ENCODE measurements around the gene HNRNPM.

Gene HNRNPM

DNA sequence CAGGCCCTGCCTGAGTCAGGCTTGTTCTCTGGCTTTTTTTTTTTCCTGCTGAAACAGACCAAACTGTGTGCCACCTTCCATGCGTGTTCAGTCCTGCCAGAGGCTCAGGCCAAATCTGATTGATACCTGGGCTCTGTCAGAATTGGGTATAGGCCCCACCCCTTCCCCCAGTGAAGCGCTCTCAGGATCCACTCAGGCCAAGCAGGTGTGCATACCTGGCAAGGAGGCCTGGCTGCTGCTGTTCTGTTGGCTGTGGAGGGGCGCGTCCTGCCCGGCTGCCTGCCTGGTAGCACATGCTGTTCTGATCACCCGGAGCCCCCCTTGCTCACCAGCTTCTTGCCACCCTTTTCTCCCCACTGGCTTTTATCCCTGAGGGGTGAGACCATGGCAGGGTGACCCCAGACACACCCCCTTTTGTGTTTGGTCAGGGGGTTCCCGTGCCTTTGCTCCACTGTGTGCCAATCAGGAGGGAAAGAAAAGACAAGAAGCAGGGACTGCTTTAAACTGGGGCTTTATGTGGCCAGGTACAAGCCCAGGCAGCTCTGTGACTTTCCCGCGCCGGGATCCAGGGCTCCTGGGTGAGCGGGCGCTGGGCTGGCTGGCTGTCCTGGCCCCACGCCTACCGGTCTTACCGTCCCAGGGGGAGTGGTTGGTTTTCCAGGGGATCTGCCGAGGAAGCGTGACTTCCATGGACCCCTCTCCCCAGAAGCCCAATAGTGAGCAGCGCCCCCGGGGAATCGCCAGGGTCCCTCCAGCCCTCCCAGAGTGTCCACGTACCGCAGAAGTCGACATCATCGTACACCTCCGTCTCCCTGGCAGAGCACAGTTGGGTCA is 45.0 kb downstream of the HNRNPM start:
- no peak for FAIRE-seq

DNA sequence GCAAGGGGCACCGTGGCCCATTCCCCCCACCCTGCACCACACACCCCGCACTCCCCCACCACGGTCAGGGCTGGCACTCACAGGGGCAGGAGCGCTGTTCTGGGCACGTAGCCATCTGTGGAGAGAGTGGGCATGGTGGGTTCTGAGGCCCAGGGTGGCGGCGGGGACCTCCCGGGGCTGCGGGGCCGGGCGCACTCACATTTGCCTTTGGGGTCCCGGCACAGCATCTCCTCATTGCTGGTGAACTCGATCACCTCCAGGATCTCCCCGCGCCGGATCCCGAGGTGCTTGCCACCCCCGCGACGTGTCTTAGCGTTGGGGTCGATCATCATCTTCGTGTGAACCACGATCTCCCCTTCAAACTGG is 45.6 kb downstream of the HNRNPM start:
- FAIRE-seq, result no peak

DNA sequence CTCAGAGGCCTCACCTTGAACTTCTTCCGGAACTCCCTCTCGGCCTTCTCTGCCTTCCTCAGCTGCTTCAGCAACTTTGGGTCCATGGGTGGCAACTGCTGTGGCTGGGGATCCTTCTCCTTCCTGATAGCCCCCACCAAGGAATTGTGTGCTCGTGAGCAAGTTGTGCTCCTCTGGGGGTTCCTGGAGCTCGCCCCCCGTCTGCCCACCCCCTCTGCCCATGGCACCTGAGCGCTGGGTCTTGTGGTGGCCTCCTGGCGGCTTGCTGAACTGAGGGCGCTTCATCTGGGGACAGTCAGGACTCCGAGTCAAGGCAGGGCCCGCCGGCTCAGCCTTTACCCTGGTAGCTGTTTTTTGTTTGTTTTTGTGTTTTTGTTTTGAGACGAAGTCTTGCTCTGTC is 46.1 kb downstream of the HNRNPM start:
- FAIRE-seq, result no peak

DNA sequence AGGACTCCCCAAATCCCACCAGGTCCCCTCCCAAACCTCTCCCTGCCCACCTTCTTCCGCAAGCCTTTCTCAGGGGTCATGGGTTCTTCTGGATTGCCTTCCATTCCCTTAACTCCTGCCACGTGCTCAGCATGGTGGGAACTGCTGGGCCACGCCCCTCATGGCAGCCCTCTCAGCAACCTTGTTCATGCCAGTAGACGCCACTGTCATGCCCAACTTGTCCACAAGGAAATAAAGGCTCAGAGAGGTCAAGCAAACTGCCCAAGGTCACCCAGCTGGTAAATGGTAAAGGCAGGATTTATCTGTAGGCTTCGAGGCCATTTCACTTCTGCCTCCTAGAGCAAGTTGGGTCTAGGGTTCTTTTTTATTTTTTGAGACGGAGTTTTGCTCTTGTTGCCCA is 46.8 kb downstream of the HNRNPM start:
- no peak for FAIRE-seq

DNA sequence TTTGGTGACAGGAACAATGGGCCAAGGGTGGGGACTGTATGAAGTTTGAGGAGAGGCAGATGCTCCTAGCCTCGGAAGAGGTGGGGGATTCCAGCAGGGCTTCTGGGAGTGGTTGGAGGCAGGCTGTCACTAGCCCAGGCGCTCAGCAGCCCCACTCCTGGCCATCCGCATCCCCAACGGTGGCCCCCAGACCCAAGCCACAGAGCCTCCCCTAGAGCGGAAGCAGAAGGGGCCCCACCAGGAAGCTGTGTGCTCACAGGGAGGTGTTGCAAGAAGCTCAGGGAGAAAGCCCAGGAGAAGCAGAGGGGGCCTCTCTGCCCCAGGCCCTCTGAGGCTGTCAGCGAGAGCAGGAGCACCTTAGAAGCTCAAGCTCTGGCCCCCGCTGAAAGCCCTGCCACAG is 49.4 kb downstream of the HNRNPM start:
- FAIRE-seq, result no peak

DNA sequence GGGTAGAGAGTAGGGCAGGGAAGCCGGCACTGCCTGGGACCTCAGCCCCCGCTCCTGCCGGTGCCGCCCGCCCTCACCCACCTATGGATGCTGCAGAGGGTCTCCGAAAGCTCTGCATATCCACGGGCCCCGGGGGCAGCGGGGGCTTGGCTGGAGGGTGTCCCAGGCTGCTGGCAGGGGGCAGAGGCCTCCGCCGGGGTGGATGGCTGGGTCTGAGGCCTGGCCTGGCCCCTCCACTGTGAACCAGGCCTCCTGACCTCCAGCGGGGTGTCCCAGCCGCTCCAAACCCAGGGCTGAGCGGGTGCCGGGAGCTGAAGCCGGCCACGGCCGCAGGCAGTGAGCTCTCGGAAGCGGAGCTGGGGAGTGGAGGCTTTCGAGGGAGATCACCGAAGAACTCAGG is 53.5 kb downstream of the HNRNPM start:
- FAIRE-seq, result no peak

DNA sequence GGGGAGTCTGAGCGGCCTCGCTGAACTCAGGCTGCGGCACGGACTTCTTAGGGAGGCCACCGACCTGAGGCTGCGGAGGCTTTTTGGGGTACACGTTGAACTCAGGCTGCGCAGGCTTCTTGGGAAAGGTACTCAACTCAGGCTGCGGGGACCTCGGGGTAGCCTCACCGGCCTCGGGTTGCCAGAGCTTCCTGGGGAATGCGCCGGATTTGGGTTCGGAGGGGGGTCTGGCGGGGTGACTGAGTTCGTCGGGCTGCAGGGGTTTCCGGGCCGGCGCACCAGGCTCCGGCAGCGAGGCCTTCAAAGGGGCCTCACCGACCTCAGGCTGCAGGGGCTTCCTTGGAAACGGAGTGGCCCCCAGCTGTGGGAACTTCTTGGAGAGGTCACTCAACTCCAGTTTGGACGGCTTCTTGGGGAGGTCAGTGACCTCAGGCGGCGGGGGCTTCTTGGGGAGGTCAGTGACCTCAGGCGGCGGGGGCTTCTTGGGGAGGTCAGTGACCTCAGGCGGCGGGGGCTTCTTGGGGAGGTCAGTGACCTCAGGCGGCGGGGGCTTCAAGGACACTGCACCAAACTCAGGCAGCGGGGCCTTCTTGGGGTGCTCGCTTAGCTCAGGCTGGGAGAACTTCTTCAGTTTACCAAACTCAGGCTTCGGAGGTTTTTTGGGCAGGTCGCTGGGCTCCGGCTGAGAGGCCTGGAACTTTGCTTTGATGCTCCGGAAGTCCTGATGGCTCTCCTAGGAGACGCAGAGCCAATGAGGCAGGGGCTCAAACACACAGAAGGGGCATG is 54.5 kb downstream of the HNRNPM start:
- FAIRE-seq, result no peak

DNA sequence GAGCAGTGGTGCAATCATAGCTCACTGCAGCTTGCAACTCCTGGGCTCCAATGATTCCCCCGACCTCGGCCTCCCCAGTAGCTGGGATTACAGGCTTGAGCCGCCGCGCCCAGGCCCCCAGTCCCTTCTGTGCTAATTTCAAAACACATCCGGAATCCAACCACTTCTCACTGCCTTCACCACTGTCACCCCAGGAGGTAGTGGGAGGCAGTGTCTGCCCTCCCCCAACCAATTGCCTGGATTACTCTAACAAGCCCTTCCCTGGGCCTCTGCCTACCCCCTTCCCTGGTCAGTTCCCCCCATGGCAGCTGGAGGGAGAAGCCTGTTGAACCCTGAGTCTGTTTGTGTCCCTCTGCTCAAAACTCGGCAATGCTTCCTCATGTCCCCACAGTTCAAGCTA is 55.4 kb downstream of the HNRNPM start:
- no peak for FAIRE-seq

DNA sequence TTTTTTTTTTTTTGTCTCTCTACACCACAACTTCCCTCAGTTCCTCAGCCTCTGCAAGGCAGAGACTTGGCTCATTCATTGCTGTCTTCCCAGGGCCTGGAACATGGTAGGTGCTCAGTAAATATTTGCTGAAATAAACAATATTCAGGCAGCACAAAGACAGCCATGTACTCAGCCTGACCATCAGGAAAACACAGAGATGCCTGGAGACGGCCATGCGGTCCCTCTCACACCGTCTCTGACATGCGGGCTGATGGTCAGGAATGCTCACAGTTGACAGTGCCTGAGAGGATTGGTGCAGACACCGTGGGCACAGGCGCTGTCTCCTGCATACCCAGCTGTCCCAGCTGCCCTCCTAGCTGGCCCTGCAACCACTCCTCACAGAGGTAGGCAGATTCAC is 56.7 kb downstream of the HNRNPM start:
- no peak for FAIRE-seq

DNA sequence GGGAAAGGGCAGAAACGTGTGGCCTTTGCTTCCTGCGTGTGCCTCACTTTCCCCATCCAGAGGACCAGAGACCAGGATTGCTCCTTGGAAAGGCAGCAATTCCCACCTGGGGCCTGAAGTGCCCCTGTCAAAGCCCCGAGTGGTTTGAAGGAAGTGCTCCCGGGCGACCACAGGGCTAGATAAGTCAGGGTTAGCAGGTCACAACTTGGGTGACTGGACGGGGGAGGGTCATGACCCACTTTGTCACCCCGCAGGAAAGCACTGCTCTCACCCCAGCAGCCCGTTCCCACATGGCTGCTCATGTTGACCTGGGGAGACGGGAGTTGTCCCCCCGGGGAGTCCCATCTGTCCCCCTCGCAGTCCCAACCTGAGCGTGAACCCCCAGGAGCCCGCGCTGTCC is 57.2 kb downstream of the HNRNPM start:
- no peak for FAIRE-seq

DNA sequence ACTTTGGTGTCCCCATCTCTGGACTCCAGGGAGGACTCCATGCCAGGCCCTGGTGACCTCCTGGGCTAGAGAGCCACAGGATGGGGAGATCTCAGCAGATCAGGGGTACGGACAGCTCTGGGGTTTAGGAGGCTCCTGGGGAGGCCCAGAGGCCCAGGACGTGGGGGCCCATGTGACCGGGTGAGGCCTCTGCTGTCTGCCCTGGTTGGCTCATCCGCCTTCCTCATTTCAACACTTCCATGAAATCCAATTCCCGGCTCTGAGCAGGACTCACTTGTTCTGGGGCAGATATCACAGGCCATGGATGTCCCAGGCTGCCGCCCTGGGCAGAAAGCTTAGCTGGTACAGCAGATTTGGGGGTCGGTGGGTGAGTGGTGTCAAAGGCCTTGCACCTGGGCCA is 58.7 kb downstream of the HNRNPM start:
- no peak for FAIRE-seq

DNA sequence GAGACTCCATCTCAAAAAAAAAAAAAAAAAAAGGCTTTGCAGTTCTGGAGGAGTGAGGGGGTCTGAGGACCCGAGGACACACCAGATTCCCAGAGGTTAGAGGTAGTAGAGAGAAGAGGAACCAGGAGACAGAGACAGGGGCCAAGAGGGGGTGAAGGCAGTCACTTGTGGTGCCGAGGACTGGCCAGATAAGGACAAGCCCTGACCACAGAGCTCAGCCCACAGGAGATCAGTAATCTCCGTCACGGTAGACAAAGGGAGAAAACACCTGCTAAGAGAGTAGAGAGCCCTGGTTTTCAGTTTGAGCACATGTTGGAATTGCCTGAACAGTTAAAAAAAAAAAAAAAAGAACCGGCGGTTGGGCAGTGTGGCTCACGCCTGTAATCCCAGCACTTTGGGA is 59.4 kb downstream of the HNRNPM start:
- FAIRE-seq, result no peak

DNA sequence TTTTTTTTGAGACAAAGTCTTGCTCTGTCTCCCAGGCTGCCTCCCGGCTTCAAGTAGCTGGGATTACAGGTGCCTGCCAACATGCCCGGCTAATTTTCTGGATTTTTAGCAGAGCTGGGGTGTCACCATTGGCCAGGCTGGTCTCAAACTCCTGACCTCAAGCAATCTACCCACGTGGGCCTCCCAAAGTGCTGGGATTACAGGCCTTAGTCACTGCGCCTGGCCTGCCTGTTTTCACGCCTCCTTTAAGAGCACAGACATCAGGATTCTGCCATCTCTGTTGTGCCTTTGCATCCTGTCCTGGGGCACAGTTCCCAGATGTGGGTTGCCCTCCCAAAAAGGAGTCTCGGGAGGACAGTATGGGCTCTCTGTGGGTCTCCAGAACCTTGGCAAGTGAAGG is 60.1 kb downstream of the HNRNPM start:
- FAIRE-seq, result no peak

DNA sequence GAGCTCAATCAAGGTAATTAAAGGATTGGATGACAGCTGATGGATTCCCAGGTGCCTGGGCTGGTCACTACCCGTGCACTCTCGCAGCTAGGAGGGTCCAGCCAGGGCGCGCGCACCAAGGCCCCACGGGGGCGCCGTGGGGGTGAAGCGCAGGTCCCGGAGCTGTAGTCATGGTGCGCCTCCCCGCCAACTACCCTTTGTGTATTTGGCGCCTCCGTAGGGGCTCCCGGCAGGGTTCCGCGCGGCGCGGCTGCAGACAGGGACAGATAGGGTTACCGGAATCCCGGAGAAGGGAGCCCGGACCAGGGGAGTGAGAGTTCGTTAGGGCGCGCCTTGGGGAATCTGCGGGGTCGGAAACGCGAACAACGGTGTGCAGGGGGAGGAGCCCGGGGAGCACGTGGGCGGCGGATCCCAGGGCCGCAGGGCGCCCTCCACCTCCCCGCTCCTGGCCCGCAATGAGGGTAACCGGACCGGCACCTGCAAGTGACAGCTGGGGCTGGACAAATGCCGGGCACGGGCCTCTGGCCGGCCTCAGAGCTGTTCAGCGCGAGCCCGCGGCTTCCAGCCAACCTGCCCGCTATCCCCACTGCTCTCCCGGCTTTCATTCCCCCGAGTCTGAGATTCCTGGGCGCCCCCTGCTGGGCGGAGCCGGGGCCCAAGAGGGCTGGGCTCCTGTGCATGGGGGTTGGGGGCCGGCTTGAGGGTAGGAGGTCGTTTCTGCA is 61.1 kb downstream of the HNRNPM start:
- no peak for FAIRE-seq

DNA sequence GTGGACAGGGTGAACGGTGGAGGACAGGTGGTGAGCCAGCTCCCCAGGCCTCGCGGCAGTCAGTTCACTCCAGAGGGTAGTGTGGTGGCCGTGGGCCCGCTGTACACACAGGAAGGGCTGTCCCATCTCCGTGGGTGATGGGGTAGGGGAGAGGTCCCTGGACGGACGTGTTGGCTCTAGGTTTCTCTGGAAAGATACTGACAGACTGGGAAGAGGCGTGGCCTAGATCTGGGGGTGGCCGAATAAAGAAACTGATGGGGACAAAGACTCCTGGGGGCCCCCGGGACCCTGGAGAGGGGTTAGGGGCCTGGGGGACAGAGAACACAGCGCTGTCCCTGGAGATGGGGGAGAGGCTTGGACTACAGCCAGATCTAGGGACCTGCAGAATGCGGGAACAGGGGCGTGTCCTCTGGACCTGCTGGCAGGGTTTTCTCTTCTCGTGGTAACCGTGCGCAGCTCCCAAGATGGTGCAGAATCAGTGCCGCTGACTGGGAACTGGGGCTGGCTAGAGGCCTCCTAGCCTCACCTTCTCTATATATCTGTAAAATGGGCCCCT is 61.7 kb downstream of the HNRNPM start:
- no peak for FAIRE-seq

DNA sequence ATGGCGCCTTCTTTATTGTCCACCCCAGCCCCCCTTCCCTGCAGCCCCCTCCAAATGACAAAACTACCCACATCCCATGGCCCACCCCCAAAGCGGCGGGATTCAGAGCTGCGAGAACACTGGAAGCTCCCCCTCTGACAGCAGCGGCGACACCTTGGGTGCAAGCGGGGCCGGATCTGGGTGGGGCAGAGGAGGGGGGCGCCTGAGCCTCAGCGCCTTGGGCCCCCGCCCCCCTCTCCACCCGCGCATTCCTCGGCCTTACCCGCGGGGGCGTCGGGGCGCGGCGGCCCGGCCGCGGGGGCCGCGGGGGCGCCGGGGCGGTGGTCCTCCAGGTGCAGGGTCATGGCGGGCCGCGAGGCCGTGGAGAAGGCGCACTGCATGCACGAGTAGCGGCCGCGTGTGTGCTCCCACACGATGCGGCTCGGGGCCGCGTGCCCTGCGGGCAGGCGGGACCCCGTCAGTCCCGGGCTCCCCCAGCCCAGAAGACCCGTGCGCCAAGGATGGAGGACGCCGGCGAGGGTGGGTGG is 65.9 kb downstream of the HNRNPM start:
- no peak for FAIRE-seq

DNA sequence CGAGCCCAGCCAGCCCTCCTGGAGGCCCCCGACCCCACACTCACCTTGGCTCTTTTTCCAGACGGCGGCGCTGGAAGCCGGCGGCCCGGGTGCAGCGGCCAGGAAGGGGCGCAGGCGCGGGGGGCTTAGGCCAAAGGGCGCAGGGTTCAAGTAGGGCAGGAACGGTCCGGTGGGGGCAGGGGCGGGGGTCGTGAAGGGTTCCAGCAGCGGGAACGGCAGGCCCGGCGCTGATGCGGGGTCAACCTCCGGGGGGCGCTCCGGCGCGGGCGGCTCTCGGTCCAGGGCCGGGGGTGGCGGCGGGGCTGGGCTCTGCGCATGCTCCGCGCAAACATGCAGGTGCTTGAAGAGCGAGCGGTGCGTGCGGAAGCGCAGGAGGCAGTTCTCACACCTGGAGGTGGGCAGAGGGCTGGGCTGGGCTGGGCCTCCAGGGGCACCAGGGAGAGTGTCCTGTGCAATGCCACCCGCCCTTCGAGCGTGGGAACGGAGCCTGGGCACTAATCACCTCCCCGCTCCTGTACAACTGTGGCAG is 66.9 kb downstream of the HNRNPM start:
- FAIRE-seq, result no peak

DNA sequence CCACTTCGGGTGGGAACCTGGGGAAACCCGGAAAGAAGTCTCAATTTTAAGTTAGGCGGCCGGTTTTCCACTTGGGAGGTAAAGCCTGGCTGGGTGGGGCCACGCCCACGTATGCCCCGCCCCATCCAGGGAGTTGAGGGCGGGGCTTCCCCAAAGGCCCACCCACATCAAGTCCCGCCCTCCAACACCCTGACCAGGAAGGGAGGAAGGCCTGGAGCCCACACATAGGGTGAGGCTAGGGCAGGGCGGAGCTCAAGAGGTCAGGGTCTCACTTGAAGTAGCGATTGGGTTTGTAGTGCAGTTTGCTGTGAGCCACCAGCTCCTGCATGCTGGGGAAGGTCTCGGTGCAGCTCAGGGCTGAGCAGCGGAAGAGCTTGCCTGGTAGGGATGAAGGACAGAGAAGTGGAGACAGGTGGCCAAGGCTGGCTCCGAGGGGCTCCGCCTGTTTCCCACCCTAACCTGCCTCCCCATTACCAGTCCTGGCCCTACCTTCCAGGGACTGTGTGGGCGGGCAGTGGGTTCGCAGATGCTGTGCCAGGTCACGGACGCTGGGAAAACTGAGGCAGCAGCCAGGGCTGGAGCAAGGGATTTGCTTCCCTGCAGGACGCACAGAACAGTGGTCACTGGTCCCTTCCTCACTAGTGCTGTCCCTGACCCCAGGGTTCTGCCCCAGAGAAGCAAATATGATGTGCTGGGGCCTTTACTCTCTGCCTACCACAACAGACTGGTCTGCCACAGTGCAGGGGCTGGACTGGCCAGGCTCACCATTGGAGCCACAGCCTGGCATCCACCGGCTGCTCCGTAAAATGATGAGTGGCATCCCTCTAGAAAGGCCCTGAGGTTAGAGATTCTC is 67.6 kb downstream of the HNRNPM start:
- no peak for FAIRE-seq

DNA sequence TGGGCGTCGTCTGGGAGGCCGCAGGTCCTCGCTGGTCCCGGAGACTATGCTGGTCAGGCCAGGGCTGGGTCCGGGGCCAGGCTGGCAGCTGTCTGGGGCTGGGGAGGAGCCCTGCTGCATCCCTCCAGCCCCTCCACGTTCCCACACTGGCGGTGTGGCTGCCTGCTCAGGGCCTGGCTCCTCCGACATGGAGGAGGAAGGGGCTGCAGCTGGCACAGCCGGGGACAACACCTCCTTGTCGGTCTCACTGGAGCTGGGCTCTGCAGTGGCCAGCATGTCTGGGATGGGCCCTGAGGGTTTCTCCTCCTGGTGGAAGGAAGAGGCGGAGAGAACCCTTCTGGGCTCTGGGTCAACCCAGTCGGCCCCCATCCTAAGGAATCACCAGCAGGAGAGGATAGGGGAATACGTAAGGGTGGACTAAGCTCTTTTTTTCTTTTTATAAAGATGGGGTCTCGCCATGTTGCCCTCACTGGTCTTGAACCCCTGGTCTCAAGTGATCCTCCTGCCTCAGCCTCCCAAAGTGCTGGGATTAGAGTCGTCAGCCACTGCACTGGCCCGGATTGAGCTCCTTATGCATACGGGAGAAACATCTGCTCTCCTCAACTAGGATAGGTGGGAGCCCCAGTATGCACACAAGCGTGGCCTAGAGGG is 68.4 kb downstream of the HNRNPM start:
- no peak for FAIRE-seq

DNA sequence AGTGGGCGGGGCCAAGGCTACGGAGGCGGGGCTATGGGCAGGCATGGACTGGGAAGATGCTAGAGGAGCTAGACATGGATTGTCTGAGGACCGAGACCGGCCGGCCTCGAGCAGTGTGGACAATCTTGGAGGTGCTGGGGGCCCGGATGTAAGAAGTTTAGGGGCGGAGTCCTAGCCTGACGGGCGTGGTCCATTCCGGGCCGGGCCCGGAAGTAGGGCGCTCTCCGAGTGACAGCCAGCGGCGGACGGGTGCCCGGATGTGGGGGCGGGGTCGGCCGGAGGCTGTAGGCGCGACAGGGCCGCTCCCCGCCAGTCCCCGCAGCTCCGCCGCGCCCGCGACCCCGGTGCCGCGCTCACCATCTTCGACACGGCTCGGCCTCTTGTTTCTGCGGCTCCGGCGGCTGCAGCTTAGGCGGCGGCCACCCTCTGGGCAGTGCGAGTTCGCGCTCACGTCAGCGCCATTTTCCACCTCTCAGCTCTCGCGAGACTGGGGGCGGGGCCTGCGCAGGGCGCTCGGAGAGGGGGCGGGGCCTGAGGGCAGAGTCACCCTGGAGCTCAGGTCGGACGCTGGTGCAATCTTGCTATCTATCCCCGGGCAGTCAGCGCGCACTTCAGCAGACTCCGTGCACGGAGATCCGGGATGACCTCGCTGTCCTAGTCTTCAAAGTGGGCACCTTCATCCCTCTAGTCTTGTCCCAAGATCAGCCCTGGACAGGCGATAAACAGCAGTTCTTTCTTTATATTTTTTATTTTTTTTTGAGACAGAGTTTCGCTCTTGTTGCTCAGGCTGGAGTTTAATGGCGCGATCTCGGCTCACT is 69.1 kb downstream of the HNRNPM start, which contains the start of gene ZNF414:
ZNF414 (minus strand) TSS at position 481 of the 818 bp plus-strand sequence; CDS start at position 360, 121 bp downstream.
- no peak for FAIRE-seq

Data from colon (tissue), 2 donors.